Measurements from ENCODE around the gene OVCH1. TPM values are rescaled to one million over a fixed set of nuclear protein-coding genes. Genes with fewer than 3 reads are reported as not detected.

OVCH1 gene, protein sequence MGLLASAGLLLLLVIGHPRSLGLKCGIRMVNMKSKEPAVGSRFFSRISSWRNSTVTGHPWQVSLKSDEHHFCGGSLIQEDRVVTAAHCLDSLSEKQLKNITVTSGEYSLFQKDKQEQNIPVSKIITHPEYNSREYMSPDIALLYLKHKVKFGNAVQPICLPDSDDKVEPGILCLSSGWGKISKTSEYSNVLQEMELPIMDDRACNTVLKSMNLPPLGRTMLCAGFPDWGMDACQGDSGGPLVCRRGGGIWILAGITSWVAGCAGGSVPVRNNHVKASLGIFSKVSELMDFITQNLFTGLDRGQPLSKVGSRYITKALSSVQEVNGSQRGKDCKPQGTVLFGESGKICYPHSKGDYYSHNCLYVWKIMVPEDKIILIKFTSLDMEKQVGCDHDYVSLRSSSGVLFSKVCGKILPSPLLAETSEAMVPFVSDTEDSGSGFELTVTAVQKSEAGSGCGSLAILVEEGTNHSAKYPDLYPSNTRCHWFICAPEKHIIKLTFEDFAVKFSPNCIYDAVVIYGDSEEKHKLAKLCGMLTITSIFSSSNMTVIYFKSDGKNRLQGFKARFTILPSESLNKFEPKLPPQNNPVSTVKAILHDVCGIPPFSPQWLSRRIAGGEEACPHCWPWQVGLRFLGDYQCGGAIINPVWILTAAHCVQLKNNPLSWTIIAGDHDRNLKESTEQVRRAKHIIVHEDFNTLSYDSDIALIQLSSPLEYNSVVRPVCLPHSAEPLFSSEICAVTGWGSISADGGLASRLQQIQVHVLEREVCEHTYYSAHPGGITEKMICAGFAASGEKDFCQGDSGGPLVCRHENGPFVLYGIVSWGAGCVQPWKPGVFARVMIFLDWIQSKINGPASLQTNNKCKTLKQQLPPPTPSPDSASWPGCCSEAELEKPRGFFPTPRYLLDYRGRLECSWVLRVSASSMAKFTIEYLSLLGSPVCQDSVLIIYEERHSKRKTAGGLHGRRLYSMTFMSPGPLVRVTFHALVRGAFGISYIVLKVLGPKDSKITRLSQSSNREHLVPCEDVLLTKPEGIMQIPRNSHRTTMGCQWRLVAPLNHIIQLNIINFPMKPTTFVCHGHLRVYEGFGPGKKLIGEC
- total RNA-seq (2014; rRNA removed; shearing (Covaris generic)), result 0.02 TPM in 1 of 2 replicates, not detected in the other
- polyA plus RNA-seq (2014; cell fraction: nucleus; rRNA removed), result not detected in 2 replicates

DNA sequence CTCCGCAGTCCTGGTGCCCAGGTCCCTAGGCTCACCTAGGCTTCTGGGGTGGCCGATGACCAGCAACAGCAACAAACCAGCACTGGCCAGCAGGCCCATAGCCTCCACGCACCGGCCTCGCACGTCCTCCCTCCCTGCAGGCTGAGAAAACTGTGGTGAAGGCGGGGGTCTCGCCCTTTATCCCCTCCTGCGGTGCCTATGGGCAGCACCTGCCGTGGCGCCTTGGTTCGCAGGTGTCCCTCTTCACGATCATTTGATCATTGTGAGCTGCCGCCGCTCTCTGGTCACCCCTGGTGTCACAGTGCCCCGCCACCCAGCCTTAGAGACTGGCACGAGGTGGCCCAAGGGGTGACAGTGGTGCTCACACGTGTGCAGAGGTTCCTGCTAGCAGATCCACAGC is at the start of gene OVCH1:
OVCH1 (minus strand) TSS at position 99 of the 400 bp plus-strand sequence; CDS start at position 99, 0 bp downstream.
- no peak for DNase-seq (ENCODE audit: extremely low read depth, low read depth)

DNA sequence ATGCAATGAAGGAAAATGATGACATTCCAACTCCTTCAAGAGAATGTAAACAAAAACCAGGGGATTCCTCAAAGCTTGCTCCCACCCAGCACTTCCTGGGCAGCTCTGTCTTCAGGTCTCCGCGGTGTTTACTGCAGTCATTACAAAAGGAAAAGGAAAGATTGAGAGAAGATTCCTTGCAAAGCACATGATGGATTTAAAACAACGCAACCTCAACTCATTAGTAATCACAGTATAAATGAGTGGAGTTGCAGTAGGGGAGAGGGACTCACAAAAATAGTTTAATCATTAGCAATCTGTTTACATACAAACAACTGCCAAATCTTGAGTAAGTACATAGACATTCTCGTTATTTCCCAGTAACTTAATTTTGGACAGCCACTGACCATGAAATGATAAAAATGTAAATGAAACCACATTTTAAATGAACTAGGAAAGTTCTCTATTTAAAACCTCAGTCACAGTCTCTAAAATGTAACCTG is 49.7 kb upstream of the OVCH1 start:
- no peak for DNase-seq (ENCODE audit: extremely low read depth, low read depth)

DNA sequence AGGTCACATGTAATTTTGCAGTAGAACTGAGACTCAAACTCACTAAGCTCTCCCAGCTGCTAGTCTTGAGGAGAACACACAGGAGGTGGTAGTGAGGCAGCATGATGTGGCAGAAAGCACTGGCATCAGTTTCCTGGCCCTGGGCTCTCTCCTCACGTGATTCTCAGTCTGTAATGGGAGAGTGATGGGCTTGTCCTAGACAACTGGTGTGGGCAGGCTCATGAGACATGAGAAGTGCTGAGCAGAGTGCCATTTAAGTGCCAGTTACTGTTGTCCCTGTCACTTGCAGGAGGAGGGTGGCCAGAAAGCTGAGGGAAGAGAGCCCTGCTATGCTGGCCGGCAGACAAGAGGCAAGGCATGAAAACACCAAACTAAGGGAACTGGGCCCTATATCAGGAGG is 48.5 kb upstream of the OVCH1 start:
- DNase-seq (ENCODE audit: extremely low read depth, low read depth), result no peak

DNA sequence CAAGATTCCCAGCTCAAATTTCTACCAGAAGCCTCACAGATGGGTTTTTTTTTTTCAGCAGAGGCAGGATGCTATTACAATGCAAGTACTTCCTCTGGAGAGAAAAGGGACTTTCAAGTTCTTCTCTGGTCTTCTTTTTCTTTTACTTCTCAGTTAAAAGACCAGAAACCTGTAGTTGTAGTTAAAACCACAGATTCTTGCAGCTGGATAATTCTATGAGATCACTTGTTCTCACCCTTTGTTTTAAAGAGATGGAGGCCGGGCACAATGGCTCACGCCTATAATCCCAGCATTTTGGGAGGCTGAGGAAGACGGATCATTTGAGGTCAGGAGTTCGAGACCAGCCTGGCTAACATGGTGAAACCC is 47.6 kb upstream of the OVCH1 start:
- no peak for DNase-seq (ENCODE audit: extremely low read depth, low read depth)

DNA sequence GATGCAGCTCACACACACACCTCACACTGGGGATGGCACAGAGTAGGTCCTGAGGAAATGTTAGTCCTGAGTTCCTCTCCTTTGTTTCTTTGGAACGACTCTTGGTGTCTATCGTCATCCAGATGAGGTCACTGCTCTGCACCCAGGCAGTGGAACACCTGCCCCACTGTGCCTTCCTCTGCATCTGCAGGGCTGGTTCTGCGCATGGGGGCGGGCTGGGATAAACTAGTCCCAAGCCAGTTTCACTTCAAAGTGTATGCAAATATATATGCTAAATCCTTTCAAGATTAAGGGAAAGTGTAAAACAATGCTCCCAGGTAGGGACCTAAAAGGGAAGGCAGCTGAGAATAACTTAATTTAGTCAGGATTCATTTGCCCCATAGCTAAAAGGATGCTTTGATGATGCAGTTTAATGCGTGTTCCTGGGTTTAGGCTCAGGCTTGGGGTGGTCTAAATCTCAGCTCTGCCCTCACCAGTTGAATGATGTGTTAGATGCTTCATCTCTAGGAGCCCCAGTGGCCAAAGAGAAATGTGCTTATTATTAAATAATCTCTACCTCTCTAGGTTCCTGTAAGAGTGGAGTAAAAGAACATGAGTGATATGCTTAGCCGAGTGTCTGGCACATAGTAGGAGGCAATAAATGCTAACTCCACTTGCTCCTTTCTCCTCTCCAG is 47.1 kb upstream of the OVCH1 start:
- DNase-seq (ENCODE audit: extremely low read depth, low read depth), result no peak

DNA sequence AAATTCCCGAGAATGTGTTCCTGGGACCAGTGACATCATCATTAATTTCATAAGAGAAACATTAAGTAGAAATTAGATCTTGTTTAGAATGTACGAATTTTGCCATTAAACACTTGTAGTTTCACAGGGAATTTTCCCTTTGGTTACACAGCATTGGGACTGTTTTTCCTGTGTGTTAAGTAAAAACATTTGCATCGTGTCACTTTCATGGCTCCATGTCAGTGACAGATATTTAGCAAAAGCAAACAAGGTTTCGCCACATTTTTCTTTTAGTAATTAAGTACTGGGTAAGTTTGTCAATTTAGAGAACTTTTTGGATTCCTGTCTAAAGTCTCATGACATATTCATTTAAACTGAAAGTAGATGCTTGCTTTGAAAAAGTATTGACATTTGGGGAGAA is 45.5 kb upstream of the OVCH1 start:
- no peak for DNase-seq (ENCODE audit: extremely low read depth, low read depth)

DNA sequence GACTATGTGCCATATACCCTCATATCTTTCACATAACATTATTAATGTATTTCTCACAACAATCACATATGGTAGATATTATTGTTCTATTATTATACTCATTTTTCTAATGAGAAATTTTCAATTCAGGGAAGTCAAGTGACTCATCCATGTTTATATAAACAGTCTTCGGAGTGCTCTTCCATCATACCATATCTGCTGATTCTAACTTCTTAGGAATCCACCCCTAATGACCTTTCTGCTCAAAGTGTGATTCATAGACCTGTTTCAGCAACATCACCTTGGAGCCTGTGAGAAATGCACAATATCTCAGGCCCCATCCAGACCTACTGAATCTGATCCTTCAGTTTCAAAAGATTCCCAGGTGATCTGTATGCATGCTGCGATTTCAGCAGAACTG is 39.8 kb upstream of the OVCH1 start:
- DNase-seq (ENCODE audit: extremely low read depth, low read depth), result no peak

DNA sequence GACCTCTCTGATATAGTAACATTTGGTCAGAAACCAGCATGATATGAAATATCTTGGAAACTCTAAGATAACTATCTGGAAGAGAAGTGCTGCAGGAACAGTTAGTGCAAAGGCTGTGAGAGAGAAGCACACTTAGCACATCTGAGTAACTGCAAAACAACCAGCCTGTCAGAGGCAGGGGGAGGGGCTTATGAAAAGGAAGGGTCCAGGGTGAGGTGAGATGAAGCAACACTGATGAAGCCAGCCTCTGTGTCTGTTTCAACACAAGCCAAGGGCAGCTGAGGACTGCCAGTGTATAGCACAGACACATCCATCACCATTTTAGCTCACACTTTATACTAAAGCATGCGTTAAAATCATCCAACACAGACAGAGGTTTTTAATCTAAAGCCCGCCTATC is 37.4 kb upstream of the OVCH1 start:
- no peak for DNase-seq (ENCODE audit: extremely low read depth, low read depth)

DNA sequence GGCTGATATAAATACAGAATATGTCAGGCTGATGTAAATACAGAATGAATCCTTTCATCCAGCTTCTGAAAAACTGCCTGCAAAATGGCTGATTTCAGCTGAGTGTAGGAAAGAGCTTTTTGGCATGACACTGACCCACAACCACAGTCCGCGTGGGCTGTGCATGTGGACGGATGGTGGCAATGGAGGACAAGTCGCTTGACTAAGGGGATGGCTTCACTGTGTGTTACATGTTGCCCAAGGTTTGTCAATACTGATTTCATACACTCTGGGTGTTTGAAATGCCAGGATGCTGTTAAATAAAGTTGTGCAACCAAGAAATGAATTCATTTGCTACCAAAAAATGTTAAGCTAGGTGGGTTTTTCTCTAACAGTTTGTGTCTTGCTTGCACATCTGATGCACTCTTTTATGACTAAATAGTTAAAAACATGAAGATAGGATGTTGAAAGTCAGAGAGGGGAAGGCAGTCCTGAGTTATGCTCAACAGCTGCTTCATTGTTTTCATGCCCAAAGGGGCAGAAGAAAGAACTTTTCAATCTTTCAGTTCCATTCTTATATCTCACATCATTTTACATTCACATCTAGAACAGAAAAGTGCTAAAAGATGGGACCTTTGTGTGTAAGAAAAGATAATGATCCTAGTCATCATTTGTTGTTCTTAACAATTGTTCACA is 36.5 kb upstream of the OVCH1 start:
- no peak for DNase-seq (ENCODE audit: extremely low read depth, low read depth)

DNA sequence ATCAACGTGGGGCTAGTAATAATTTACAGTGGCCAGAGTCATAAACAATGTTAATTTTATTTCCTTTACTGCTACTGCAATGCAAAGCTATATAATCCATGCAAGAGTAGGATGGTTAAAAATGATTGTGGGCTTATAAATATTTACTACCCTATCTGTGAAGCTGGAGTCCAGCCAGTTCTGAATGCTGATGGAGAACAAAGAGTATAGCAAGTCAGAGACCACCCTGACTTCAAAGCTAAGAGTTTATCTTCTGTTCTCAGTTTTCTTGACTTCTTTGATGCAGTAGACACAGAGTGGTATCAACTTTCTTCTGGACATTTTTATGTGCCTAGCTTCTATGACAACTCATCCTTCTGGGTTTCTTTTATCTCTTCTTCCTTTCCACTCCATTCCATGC is 34.0 kb upstream of the OVCH1 start:
- no peak for DNase-seq (ENCODE audit: extremely low read depth, low read depth)

DNA sequence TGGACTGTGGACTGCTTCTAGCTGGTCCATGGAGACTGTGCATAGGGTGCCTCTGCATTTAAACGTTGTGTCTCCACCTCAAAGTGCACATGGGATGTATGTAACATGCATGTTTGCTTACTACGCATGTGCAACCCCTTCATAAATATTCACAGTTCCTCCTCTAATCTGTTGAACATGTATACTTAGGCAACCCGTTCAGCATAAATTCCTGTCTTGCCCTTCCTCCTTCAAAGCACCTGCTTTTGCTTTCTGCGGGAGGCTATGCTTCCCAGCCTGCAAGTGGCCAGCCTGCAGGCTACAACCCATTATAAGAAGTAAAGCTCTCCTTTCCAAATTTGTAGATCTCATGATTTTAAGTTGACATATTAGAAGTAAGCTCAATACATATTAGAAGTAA is 33.0 kb upstream of the OVCH1 start:
- no peak for DNase-seq (ENCODE audit: extremely low read depth, low read depth)

DNA sequence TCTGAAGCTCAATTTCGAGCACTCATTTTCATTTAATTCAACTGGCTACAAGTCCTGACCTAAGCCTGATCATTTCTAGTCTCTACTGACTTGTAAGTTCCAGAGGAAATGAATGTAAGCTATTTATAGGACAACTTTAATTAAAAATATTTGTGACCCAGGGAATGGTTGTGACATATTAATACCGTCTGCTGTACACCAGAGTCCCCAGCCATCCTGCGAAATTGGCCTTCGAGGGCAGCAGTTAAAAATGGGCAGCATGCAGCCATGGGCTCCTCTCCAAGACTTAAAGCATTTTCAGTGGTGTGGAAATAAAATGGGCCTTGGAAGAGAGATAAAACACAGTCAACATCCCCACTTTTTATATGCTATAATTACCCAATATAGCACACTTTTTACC is 30.7 kb upstream of the OVCH1 start:
- no peak for DNase-seq (ENCODE audit: extremely low read depth, low read depth)

DNA sequence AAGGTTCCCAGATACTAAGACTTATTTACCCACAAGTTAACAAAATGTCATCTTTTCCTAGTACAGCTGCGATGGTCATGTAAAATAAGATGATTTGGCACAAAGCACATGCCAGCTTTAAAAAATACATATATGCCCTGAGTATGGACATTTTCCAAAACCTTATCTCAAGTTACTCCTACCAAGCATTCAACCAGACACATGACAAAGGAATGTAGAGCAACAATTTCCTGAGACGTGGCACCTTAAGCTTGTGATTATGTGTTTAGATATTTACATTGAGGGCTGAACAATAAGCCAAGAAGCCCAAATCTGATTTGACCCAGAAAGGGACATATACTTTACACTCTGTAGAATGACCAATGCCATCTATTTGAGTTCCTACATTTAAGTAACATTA is 24.5 kb upstream of the OVCH1 start:
- no peak for DNase-seq (ENCODE audit: extremely low read depth, low read depth)

DNA sequence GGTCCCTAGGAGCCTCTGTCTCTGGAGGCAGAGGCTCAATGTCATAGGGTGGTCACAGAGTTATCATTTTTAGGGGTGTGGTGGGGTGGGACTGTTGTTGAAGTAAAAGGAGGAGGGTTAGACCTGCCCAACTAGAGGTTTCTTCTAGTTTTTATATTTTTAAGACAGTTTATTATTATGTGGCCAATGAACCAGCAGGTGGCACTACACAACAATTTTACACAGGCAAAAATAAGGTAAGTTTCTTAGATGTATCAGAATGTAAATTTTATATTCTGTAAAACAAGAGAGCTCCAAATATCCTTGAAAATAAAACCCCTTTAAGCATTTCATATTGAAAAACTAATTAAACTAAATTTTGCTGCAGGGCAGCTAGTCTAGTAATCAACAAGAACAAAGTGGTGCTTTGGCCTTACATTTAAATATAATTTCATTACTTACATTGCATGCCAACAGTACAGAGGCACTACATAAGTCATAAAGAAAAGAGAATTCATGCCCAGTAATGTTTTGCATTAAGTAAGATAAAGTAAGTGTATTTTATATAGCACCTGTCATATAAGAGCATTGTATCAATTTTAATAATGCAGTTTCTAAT is 22.2 kb upstream of the OVCH1 start:
- DNase-seq (ENCODE audit: extremely low read depth, low read depth), result peak; percentile 26

DNA sequence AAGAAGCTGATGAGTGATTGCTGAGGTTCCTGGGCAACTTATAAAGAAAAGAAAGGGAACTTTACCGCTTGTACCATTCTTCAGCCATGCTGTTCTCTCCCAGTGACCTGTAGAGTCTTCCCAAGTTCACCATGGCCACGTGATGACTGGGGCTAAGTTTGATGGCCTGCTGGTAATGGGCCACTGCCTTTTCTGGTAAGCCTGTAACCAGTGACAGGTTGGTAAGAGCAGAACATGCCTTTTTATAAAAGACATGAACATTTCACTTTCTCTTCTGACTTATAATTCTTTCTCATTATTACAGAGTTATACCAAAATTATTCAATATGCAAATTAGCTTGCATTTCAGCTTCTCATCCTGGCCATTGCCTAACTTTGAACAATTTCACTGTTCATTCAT is 20.9 kb upstream of the OVCH1 start:
- no peak for DNase-seq (ENCODE audit: extremely low read depth, low read depth)

DNA sequence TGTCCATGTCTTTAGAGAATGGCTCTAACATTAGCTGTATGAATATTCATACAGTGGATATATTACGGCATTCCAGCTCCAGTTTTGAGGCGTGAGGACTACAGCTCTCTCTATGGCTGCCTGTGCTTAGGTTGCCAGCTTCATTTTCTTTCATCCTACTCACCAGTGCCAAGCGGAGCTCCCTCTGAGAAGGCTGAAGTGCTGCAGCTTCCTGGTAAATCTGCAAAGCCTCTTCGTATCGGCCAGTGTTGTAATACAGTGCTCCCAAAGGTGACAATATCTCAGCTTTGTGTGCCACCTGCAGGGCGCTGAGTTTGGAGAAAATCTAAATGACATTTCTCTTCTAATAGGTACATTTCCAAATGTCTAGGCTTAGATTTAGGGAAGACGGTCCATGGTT is 19.8 kb upstream of the OVCH1 start:
- DNase-seq (ENCODE audit: extremely low read depth, low read depth), result no peak

DNA sequence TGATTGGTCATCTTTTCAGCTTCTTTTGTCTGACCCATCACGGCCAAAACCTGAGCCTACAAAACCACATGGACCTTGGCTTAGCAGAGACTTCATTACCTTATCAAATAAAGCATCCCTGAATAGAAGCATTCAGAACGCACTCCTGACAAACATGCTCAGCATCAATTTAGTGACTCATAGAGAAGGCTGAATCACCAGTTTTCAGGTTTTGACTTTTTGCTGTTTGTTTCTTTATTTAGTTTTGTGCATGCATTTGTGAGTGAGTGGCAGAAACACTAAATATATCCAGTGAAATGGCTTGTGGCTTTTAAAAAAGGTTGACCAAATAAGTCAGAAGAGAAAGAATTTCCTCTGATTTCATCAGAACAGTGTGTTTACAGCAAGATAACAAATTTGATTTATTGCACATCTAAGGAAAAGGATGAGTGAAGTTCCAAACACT is 19.0 kb upstream of the OVCH1 start:
- DNase-seq (ENCODE audit: extremely low read depth, low read depth), result peak; percentile 2

DNA sequence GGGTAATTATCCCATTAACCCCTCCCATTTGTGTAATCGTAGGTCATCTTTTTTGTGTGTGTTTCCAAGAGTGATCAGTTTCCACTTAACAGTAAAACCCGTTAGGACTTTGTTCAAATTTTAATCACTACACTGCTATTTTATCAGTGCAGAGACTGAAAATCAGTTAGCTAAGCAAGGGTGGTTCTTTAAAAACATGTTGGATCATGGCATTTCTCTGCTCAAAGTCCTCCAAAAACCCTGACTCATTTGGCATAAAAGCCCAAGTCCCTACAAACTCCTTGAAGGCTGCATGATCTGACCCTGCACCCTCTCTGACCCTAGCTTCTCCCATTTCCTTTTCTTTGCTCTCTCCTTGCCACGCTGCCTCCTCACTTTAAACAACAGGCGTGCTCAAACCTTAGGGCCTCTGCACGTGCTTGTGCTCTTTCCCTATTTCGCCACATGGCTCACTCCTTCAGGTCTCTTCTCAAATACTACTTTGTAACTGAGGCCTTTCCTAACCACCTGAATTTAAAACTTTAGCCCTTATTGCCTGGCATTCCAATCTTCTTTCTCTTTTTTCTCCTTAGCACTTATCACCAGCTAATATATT is 13.2 kb upstream of the OVCH1 start:
- DNase-seq (ENCODE audit: extremely low read depth, low read depth), result no peak

DNA sequence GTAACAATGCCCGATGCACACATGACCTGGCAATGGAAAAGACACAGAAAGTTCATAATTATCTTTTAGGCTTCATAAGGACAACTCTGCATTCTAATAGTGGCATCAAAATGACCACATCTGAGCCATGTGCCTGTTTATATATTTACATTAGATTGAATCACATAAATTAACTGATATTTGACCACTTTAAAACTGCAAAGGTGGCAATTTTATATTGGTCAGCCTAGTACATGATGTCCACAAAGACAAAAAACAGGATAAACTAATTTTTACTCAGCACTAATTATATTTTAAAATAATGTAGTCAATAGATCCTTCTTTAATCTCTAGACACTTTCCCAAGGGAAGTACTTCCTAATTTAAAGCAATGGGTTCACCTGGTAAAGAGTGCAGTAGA is 12.0 kb upstream of the OVCH1 start:
- DNase-seq (ENCODE audit: extremely low read depth, low read depth), result no peak
